NCI-H187 treated with DMSO at 0.1 percent for 48 hours (cell line): ENCODE measurements around the gene CCNE1.
"Not testable (repeated sequence)": the region's sequence is repeated elsewhere in the genome, so short reads cannot be mapped to it uniquely, and the experiment has no call there.

Experiments
- DNase-seq: peaks from one replicate; lab custom pipeline; 2025; lab: John Stamatoyannopoulos, UW

Gene CCNE1

GRCh38 chr19:29787281-29787680 is 24.5 kb upstream of the CCNE1 start:
- no peak for DNase-seq

DNA sequence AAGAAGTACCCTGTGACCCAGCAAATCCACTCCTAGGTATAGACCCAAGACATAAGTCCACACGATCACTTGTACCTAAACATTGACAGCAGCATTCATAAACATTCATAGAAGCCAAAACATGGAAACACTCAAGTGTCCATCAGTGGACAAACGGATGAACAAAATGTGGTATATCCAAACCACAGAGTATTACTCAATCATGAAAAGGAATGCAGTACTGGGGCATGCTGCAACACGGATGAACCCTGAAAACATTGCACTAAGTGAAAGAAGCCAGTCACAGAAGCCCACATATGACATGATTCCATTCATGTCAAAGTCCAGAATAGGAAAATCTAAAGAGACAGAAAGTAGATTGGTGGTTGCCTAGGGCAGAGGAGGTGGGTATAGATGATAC is 22.8 kb upstream of the CCNE1 start:
- DNase-seq = no peak

DNA sequence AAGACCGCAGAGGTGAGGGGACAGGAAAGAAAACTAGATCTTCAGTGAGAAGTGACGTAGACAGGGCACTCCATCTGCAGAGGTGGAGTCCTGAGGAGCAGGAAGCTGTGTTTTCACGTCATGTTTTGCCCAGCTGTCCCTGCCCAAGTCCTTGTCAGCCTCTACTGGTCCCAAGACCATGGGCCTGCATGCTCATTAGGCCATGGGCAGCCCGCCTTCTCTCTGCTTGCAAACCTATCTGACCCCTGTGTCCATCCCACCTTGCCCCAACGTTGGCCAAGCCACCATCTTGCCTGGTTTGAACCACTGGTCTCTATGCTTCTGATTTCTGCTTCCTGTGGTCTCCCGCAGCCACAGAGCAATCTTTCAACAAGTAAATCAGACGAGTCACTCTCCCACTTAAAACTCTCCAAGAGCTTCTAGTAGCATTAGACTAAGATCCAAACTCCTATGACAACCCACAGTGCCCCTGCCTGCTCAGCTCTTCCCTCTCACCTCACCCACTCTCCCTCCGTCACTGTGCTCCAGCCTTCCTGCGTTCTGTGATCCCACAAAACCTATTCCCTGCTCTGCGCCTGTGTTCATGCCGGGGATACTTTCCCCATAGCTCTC is 18.6 kb upstream of the CCNE1 start:
- no peak for DNase-seq

DNA sequence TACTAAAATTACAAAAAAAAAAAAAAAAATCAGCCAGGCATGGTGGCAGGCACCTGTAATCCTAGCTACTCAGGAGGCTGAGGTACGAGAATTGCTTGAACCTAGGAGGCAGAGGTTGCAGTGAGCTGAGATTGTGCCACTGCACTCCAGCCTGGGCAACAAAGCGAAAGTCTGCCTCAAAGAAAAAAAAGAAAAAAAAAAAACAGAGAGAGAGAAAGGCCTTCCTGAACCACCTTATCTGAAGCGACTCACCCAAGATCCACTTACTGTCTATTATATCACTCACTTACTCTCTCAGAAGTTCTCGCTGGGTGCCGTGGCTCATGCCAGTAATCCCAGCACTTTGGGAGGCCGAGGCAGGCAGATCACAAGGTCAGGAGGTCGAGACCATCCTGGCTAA is 17.3 kb upstream of the CCNE1 start:
- DNase-seq = not testable (repeated sequence)

DNA sequence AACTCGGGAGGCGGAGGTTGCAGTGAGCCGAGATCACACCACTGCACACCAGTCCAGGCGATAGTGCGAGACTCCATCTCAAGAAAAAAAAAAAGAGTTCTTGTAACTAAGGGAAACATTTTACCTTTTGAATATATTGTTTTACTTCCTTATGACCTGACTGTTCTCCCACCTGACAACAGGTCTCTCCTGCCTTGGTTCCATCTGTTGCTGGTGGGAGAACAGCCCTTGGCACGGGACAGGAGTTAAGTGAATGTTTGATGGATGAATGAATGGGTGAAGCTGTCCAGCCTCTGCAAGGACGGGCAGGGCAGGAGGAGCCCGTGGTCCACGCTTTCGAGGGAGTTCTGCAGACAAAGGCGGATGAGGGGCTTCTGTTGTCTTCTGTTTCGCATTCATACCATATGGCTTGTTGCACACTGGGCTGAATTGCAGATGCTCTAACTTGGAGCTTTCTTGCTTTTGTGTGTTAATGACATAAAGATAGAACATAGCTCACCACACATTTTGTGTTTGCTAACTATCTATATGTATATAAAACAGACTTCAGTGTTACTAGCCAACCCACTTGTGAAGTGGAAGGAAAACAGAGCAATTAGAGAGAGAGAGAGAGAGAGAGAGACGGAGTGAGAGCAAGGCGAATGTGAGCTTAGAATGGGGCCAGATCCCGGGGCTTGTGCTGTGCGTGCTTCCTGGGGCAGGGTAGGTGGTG is 16.2 kb upstream of the CCNE1 start:
- DNase-seq = no peak

DNA sequence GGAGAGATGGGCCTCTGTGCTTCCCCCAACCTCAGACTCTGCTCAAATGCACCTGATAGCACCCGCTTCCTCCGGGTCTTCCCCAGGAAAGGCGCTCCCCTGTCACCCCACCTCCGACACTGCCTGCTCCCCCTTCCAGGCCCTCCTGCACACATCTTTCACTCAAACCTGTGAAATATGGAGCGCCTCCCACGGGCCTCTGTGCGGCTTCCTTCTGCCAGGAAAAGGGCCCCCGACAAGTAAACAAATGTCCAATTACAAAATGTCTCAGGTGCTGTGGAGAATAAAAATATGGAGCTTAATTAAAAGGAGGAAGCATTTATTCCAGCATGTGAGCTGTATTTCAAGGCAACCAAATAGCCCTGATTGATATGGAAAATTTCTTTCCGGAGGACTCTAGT is 15.6 kb upstream of the CCNE1 start:
- DNase-seq = no peak

DNA sequence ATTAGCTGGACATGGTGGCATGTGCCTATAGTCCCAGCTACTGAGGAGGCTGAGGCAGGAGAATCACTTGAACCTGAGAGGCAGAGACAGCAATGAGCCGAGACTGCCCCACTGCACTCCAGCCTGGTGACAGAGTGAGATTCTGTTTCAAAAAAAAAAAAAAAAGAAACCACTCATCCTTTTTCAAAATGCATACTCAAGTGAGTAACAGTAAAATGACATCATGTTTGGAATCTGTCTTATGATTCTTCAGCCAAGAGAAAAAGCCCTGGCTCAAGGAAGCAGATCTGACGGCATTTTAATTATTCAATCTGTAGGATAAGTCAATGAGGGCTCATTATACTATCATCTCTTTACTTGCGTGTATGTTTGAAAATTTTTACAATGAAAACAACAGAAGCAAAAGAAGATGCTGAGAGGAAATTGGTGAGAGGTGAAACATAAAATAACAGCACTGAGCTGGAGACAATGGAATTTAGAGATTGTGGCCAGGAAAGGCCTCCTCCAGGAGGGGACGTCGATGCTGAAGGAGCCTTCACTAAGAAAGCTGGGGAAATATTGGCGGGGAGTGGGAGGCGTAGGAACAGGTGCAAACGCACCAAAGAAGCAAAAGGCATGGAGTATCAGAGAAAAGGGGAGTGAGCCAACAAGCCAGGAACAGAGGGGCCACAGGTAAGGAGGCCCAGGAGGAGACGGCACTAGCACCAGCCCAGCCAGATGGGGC is 12.9 kb upstream of the CCNE1 start:
- DNase-seq = no peak

DNA sequence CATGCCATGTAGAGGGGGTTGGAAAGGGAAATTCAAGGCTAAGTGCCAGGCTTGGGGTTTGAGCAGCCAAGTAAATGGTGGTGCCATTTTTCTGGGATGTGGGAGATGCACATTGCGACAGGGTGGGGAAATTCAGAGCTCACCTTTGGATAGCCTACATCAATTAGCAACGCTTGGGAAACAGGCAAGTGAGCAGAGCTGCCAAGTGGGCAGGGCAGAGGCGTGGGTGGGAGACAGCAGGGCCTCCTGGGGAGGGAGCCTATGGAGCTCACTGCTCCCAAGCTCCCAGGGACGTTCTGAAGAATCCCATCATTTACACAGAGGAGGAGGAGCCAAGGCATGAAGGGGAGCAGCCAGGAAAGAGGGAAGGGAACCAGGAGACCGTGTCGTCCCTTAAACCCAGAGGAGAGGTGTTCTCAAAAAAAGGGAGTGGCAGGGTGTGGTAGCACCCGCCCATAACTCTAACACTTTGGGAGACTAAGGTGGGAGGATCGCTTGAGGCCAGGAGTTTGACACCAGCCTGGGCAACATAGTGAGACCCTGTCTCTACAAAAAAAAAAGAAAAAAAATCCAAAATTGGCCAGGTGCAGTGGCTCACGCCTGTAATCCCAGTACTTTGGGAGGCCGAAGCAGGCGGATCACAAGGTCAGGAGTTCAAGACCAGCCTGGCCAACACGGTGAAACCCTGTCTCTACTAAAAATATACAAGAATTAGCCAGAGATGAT is 11.5 kb upstream of the CCNE1 start:
- no peak for DNase-seq

GRCh38 chr19:29803951-29804350 is 7.8 kb upstream of the CCNE1 start:
- DNase-seq = not testable (repeated sequence)

GRCh38 chr19:29804493-29804892 is 7.3 kb upstream of the CCNE1 start:
- no peak for DNase-seq

GRCh38 chr19:29805031-29805965 is 6.5 kb upstream of the CCNE1 start:
- no peak for DNase-seq

- no peak for DNase-seq
Measured at GRCh38 chr19:29806098-29806866, 5.5 kb upstream of the CCNE1 start.

- DNase-seq = no peak
Measured at GRCh38 chr19:29807178-29807577, 4.6 kb upstream of the CCNE1 start.

DNA sequence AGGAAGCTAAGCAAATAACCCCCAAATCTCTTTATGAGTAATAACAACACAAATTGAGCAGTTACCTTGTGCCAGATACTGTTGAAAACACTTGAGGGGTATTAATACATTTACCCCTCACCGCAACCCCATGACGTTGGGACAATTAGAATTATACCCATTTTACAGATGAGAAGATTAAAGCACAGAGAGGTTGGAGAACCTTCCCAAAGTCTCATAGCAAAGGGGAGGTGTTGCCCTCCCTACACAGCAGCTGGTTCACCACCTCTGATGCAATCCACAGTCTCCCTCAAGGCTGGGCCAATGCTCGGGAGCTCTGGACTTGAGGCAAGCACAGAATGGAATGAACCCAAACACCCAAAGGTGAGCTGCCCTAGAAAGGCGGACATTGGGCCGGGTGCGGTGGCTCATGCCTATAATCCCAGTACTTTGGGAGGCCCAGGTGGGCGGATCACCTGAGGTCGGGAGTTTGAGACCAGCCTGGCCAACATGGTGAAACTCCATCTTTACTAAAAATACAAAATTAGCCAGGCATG is 3.9 kb upstream of the CCNE1 start:
- DNase-seq = no peak

GRCh38 chr19:29809795-29810503 is 1.8 kb upstream of the CCNE1 start:
- no peak for DNase-seq

DNA sequence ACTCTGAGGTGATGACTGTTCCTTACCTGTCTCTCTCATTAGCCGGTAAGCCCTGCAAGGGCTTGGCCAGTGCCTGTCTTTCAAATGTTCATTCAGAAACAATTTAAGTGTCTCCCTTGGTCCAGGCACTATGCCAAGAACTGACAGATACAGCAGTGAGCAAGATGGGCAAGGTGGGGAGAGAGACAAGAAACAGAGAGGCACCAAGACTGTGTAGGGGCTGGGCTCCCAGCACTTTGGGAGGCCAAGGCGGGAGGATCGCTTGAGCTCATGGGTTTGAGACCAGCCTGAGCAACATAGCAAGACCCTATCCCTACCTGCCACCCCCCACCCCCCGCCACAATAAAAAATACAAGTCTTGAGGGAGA is 1.3 kb upstream of the CCNE1 start:
- no peak for DNase-seq

DNA sequence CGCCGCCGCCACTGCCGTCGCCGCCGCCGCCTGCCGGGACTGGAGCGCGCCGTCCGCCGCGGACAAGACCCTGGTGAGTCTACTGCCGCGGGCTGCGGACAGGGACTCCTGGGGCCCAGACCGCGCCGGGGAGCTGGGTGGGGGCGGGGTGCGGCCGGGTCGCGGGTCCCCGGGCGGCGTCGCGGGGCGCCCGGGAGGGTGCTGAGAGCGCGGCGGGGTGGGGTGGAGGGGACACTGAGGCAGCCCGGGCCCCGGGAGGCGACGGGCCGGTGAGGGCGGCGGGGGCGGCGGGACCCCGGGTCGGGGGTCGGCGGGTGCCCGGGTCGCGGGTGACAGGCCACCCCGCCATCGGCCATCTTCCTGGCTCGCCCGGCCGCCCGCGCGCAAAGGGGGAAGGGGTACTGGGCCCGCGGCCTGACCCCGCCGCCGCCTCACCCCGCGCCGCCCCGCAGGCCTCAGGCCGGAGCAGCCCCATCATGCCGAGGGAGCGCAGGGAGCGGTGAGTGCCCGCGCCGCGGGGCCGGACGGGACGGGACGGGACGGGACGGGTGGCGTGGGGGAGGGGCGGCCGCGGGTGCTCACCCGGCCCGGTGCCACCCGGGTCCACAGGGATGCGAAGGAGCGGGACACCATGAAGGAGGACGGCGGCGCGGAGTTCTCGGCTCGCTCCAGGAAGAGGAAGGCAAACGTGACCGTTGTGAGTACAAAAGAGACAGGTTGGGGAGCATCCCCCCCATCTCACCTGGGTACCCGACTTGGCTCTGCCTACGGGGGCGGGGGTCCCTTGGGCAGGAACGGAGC is 489 bp downstream of the CCNE1 start:
- no peak for DNase-seq

DNA sequence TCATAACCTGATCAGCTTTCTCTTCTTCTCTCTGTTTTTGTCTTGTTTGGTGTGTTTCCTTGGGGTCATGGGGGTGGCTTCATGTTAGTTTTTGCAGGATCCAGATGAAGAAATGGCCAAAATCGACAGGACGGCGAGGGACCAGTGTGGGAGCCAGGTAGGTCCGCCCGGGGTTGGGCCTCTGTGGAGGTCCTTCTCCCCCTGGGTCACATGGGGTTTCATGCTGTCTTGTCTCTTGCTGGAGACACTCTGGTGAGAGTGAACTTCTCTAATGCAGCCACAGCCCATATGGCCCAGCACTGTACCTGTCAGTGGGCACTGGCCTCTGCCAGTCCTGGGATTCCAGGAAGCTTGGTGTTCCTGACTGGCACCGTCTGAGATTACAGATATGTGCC is 1.1 kb downstream of the CCNE1 start:
- no peak for DNase-seq

- DNase-seq = no peak
Measured at GRCh38 chr19:29813642-29814041, 1.9 kb downstream of the CCNE1 start.
